ENCODE results near the gene AIM2. TPM values are rescaled to one million over a fixed set of nuclear protein-coding genes. Genes with fewer than 3 reads are reported as not detected.
"Not testable (repeated sequence)": the region's sequence is repeated elsewhere in the genome, so short reads cannot be mapped to it uniquely, and the experiment has no call there.

Gene AIM2
- total RNA-seq, 2 experiments from 2014 or later: 28.1 to 28.2 TPM

- ChIA-PET CTCF (interaction anchor here (0.8 to 2.1 kb wide), 6 partner anchors 8 to 134 kb away, joined by 3 to 12 read pairs (median 4); partner anchors contain the start of genes AIM2 and IFI16), POLR2A (interaction anchor here (0.9 to 4.8 kb wide), 10 partner anchors 8 to 70 kb away, joined by 3 to 66 read pairs (median 10); partner anchors contain the start of genes AIM2 and IFI16)
- Mint-ChIP-seq H3K36me3 (ENCODE audit: low read depth) (peaks cover 53% of the 10 kb centered on the region), H3K9me3 (no peaks in the 10 kb centered on the region), H3K27me3 (no peaks in the 10 kb centered on the region), H3K27ac (peak overlapping the region; percentile 21), H3K4me3 (no peak overlapping the region), H3K4me1 (peaks cover 62% of the 10 kb centered on the region)
- no peak for DNase-seq
These were observed 7.7 kb downstream of the AIM2 start for GRCh38 chr1:159068886-159069285.

GRCh38 chr1:159067699-159068621, 8.6 kb downstream of the AIM2 start:
- Mint-ChIP-seq H3K4me1 (peaks cover 54% of the 10 kb centered on the region), H3K4me3 (peak overlapping the region; percentile 56), H3K27me3 (no peaks in the 10 kb centered on the region), H3K36me3 (ENCODE audit: low read depth) (peaks cover 57% of the 10 kb centered on the region), H3K27ac (peak overlapping the region; percentile 96), H3K9me3 (no peaks in the 10 kb centered on the region)
- ChIA-PET POLR2A (interaction anchor here (0.7 to 4.8 kb wide), 17 partner anchors 8 to 857 kb away, joined by 3 to 66 read pairs (median 5); partner anchors contain the start of genes AIM2 and IFI16), CTCF (interaction anchor here (0.7 to 2.1 kb wide), 7 partner anchors 9 to 134 kb away, joined by 3 to 12 read pairs (median 4); partner anchors contain the start of genes AIM2 and IFI16)
- DNase-seq: no peak

GRCh38 chr1:159066108-159066507, 10.5 kb downstream of the AIM2 start:
- Mint-ChIP-seq H3K27ac (peak overlapping the region; percentile 44), H3K9me3 (no peaks in the 10 kb centered on the region), H3K4me1 (peaks cover 41% of the 10 kb centered on the region), H3K4me3 (no peak overlapping the region), H3K27me3 (no peaks in the 10 kb centered on the region), H3K36me3 (ENCODE audit: low read depth) (peaks cover 59% of the 10 kb centered on the region)
- no peak for DNase-seq
- ChIA-PET CTCF (no interaction called here), POLR2A (interaction anchor here (3.3 to 3.7 kb wide), 2 partner anchors 11 to 50 kb away, joined by 21 to 66 read pairs; partner anchors contain the start of gene AIM2)

GRCh38 chr1:159065106-159065505, 11.5 kb downstream of the AIM2 start:
- no peak for DNase-seq
- H3K4me3 Mint-ChIP-seq: no peak overlapping the region
- no peaks in the 10 kb centered on the region for H3K9me3 Mint-ChIP-seq
- peaks cover 60% of the 10 kb centered on the region for H3K36me3 Mint-ChIP-seq (ENCODE audit: low read depth)
- no peak overlapping the region for H3K27ac Mint-ChIP-seq
- peaks cover 35% of the 10 kb centered on the region for H3K4me1 Mint-ChIP-seq
- ChIA-PET CTCF (interaction anchor here (1.3 kb wide), 1 partner anchor 50 kb away, joined by 3 read pairs; no protein-coding TSS in a partner anchor), POLR2A (interaction anchor here (1.2 kb wide), 1 partner anchor 12 kb away, joined by 6 read pairs; the partner anchor contains the start of gene AIM2)
- H3K27me3 Mint-ChIP-seq: no peaks in the 10 kb centered on the region

DNA sequence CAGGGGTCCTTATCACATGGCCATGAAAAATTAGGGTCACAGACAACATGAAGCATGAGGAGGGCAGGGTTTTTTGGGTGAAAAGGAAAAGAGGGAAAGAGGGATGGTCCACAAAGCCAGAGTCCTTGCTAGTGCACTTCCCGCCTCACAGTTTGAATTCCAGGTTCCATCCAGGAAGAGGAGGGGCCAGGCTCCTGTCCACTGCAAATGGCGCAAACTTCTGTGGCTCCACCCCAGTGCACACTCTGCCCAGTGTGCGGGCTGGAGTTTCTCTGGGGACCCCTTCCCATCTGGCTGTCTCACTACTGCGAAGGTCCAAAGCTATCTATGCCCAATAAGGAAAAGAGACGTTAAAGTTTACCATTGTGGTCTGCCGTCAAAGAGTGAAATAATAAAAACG, 17.8 kb downstream of the AIM2 start:
- H3K4me1 Mint-ChIP-seq: peaks cover 26% of the 10 kb centered on the region
- DNase-seq: no peak
- H3K27ac Mint-ChIP-seq: peak overlapping the region; percentile 13
- H3K36me3 Mint-ChIP-seq (ENCODE audit: low read depth): peaks cover 82% of the 10 kb centered on the region
- H3K4me3 Mint-ChIP-seq: no peak overlapping the region
- no peaks in the 10 kb centered on the region for H3K9me3 Mint-ChIP-seq
- no peaks in the 10 kb centered on the region for H3K27me3 Mint-ChIP-seq
- CTCF ChIA-PET: no interaction called here
- POLR2A ChIA-PET: interaction anchor here (1.0 to 2.3 kb wide), 4 partner anchors 10 to 50 kb away, joined by 3 to 8 read pairs (median 4); partner anchors contain the start of gene IFI16

- POLR2A ChIA-PET: interaction anchor here (1.3 to 2.8 kb wide), 5 partner anchors 12 to 48 kb away, joined by 4 to 13 read pairs (median 4); partner anchors contain the start of gene AIM2
- CTCF ChIA-PET: interaction anchor here (0.9 to 1.7 kb wide), 4 partner anchors 12 to 16 kb away, joined by 3 to 9 read pairs (median 6); no protein-coding TSS in a partner anchor
- H3K27me3 Mint-ChIP-seq: no peaks in the 10 kb centered on the region
- H3K36me3 Mint-ChIP-seq (ENCODE audit: low read depth): peaks cover 89% of the 10 kb centered on the region
- H3K4me3 Mint-ChIP-seq: no peak overlapping the region
- H3K27ac Mint-ChIP-seq: peak overlapping the region; percentile 40
- H3K4me1 Mint-ChIP-seq: peaks cover 48% of the 10 kb centered on the region
- no peaks in the 10 kb centered on the region for H3K9me3 Mint-ChIP-seq
- no peak for DNase-seq
These were observed 20.4 kb downstream of the AIM2 start for GRCh38 chr1:159056069-159056698.

DNA sequence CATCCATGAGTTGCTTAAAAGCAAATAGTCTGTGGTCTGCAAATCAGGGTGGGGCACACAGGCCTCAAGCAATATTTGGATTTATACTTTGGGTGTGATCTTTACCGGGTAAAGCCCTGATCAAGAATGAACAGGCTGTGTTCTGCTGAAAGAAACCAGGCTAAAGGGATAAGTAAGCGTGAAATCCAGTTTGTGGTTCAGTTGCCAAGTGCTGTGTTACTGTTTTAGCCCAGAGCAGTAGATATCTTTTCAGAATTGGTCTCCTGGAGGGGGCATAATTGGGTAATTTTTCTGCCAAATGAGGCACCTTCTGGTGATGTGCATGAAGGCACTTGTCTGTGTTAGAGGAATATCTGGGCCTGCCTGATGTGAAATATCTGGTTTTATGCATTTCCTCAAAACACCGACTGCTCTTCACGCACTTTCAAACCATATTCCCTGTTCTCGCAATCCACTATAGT, 21.4 kb downstream of the AIM2 start:
- ChIA-PET CTCF (interaction anchor here (0.9 to 1.3 kb wide), 3 partner anchors 14 to 17 kb away, joined by 3 to 9 read pairs (median 5); no protein-coding TSS in a partner anchor), POLR2A (interaction anchor here (1.3 to 2.8 kb wide), 5 partner anchors 13 to 47 kb away, joined by 4 to 13 read pairs (median 4); partner anchors contain the start of gene AIM2)
- peak overlapping the region; percentile 60 for H3K27ac Mint-ChIP-seq
- DNase-seq: no peak
- H3K27me3 Mint-ChIP-seq: no peaks in the 10 kb centered on the region
- no peak overlapping the region for H3K4me3 Mint-ChIP-seq
- no peaks in the 10 kb centered on the region for H3K9me3 Mint-ChIP-seq
- H3K36me3 Mint-ChIP-seq (ENCODE audit: low read depth): peaks cover 90% of the 10 kb centered on the region
- peaks cover 52% of the 10 kb centered on the region for H3K4me1 Mint-ChIP-seq

DNA sequence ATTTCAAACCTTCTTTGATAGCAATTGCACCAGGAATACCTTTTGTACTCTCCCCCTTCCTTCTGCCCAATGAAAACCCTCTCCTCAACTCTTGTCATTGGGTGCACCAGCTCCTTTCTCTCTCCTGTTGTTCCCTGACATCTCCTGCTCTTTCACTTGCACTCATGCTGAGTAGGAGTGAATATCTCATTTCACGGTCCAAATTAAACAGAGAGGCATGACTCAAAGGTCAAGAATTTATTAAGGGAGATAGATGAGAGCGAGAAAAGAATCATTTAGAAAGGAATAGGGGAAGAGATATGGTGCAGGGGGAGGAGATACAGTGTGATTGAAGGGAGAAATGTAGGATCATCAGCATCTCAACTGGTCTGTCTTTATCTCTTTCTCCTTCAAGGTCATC, 22.1 kb downstream of the AIM2 start:
- H3K27me3 Mint-ChIP-seq: no peaks in the 10 kb centered on the region
- peak overlapping the region; percentile 55 for H3K27ac Mint-ChIP-seq
- POLR2A ChIA-PET: interaction anchor here (0.6 to 1.9 kb wide), 5 partner anchors 13 to 251 kb away, joined by 3 to 7 read pairs (median 3); partner anchors contain the start of gene AIM2
- H3K4me1 Mint-ChIP-seq: peaks cover 52% of the 10 kb centered on the region
- H3K36me3 Mint-ChIP-seq (ENCODE audit: low read depth): peaks cover 92% of the 10 kb centered on the region
- no peak overlapping the region for H3K4me3 Mint-ChIP-seq
- DNase-seq: no peak
- no peaks in the 10 kb centered on the region for H3K9me3 Mint-ChIP-seq
- CTCF ChIA-PET: interaction anchor here (1.2 kb wide), 1 partner anchor 18 kb away, joined by 3 read pairs; no protein-coding TSS in a partner anchor

- H3K27ac Mint-ChIP-seq: peak overlapping the region; percentile 37
- no peak for DNase-seq
- H3K36me3 Mint-ChIP-seq (ENCODE audit: low read depth): peaks cover 93% of the 10 kb centered on the region
- peaks cover 52% of the 10 kb centered on the region for H3K4me1 Mint-ChIP-seq
- no peaks in the 10 kb centered on the region for H3K27me3 Mint-ChIP-seq
- ChIA-PET POLR2A (interaction anchor here (1.2 kb wide), 1 partner anchor 25 kb away, joined by 4 read pairs; the partner anchor contains the start of gene AIM2), CTCF (no interaction called here)
- no peaks in the 10 kb centered on the region for H3K9me3 Mint-ChIP-seq
- H3K4me3 Mint-ChIP-seq: no peak overlapping the region
These were observed 25.1 kb downstream of the AIM2 start for GRCh38 chr1:159051436-159051835.

DNA sequence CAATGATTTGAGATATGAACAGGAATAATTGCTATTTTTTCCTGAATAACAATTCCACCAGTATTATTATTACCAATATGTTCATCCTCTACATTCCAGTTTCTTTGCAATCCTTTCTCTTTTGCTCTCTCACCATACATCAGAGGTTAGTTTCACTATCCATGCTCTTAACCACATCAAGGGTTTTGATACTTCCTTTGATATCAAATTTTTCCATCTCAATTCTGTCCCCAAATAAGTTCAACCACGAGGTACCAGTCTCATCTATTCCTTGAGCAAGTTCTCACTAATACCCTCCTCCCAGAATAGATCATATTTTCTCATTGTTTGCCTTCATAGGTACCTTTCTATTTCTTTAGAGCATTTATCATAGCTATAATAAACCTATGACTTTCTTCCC, 30.1 kb downstream of the AIM2 start:
- H3K9me3 Mint-ChIP-seq, DNase-seq, CTCF ChIA-PET, H3K27me3 Mint-ChIP-seq, H3K4me3 Mint-ChIP-seq: not testable (repeated sequence)
- POLR2A ChIA-PET: interaction anchor here (1.4 kb wide), 1 partner anchor 21 kb away, joined by 6 read pairs; no protein-coding TSS in a partner anchor
- H3K4me1 Mint-ChIP-seq: peaks cover 29% of the 10 kb centered on the region
- H3K27ac Mint-ChIP-seq: peak overlapping the region; percentile 21
- peaks cover 86% of the 10 kb centered on the region for H3K36me3 Mint-ChIP-seq (ENCODE audit: low read depth)

DNA sequence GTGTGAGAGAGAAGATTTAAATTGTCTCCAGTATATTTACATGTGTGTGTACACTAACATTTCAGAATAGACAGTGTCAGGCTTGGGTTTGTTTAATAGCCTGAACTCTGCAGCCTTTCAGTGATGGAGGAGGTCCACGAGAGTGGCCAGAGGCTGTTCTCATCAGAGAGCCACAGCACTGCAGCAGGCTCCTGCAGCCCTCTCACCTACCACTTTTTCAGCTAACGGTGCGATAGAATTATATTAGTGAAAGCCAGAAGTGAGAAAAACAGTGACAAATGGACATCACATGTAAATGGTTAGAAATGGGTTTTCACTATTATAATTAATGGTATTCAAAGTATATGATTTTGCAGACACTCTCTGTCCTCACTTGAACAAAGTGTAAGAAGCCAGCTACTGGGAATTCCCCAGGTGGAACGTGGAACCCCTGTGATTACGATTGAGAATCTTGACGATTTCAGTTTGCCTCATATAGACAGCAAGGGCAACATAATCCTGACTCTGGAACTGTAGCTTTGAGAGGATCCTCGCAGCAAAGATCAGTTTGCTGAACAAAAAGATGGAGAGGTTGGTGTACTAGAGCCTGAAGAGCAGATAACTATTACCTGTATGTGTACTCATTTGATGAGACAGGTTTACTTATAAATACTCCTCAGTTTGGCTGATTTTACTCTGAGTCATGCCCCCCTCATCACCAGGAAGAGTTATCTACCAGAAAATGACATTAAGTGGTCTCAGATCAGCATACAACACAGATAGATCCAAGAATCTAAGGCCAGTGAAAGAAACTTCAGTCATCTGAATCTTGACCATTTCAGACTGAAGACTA, 35.5 kb downstream of the AIM2 start:
- Mint-ChIP-seq H3K36me3 (ENCODE audit: low read depth) (peaks cover 90% of the 10 kb centered on the region), H3K9me3 (no peaks in the 10 kb centered on the region), H3K27me3 (no peaks in the 10 kb centered on the region), H3K27ac (no peak overlapping the region), H3K4me1 (peaks cover 46% of the 10 kb centered on the region), H3K4me3 (no peak overlapping the region)
- POLR2A ChIA-PET: interaction anchor here (1.1 to 2.1 kb wide), 5 partner anchors 12 to 33 kb away, joined by 3 to 7 read pairs (median 4); no protein-coding TSS in a partner anchor
- DNase-seq: no peak
- CTCF ChIA-PET: interaction anchor here (1.1 kb wide), 1 partner anchor 43 kb away, joined by 3 read pairs; no protein-coding TSS in a partner anchor

Measured in activated CD4-positive, alpha-beta memory T cell treated with anti-CD3 and anti-CD28 coated beads, Interleukin-2, amount 10 ng/mL, durations not matched to agents 7 days and 5 days (primary cell).